Left lung (tissue), 10 donors: Measurements from ENCODE around the gene PARN. TPM values are rescaled to one million over a fixed set of nuclear protein-coding genes. Genes with fewer than 3 reads are reported as not detected.

Experiments used
- ATAC-seq: fragments of 200-7000 bp; cut with Tn5 transposase; one replicate; pipeline ENCODE4 v1.9.1; 2020; ENCODE audit warnings: moderate library complexity
- DNase-seq, 4 donors: peaks; one replicate each; pipeline ENCODE4 v3.0.0-alpha.2; 2013 to 2020
- H3K27ac ChIP-seq, 2 donors: fragments of 200-600 bp; sonication (generic) in 1 of 2; one replicate each; pipeline versions ENCODE4 v1.5.0 to v1.8.0; 2020 to 2021
- H3K27me3 ChIP-seq, 2 donors: fragments of 200-600 bp; sonication (generic) in 1 of 2; one replicate each; pipeline versions ENCODE4 v1.5.0 to v1.8.0; 2020 to 2021
- H3K36me3 ChIP-seq, 2 donors: fragments of 200-600 bp; sonication (generic) in 1 of 2; one replicate each; pipeline versions ENCODE4 v1.5.0 to v1.8.0; 2020 to 2021
- H3K4me1 ChIP-seq, 2 donors: fragments of 200-600 bp; one replicate each; pipeline ENCODE4 v1.8.0; 2021
- H3K4me3 ChIP-seq, 2 donors: fragments of 200-600 bp; sonication (generic) in 1 of 2; one replicate each; pipeline versions ENCODE4 v1.5.0 to v1.8.0; 2020 to 2021; ENCODE audit warnings: mild to moderate bottlenecking in 1 of 2
- H3K9me3 ChIP-seq, 2 donors: fragments of 200-600 bp; sonication (generic) in 1 of 2; one replicate each; pipeline versions ENCODE4 v1.5.0 to v1.8.0; 2020 to 2021
- intact Hi-C, 2 donors: fragments of 100-400 bp; cut with DNase I; formaldehyde crosslinking; loops; one replicate each; pipeline versions ENCODE4 v1.11.2 to v1.14.2; 2022
- polyA plus RNA-seq, 6 donors: library from polyadenylated mRNA; unstranded; fragments of 120-200 nt; gene quantifications; one replicate each; pipeline ENCODE4 v1.2.1, GENCODE V29; 2013; ENCODE audit not compliant: insufficient read length in 6 of 6
- total RNA-seq, 2 donors: library from RNA; stranded (reverse); fragmentation: NEBNext Ultra II Directional; extraction: Animal tissue kit (Norgen Biotek cat#: 25700); gene quantifications; one replicate each; pipeline ENCODE4 v1.2.1, GENCODE V29; 2021
- TF ChIP-seq, protein P1 (sequence below), 2 donors: fragments of 200-600 bp; sonication (generic) in 1 of 2; IDR thresholded peaks; one replicate each; pipeline versions ENCODE4 v1.5.0 to v1.8.0; 2021; ENCODE audit warnings: antibody characterized with exemption in 2 of 2
- donor health status: DM: no; HTN: yes; CAD: no.
- donor health status: DM: no; HTN: no; CAD: no.

Gene PARN
- total and polyA plus RNA-seq, 8 donors: 26.9 to 37.9 (median 27.7) TPM

DNA sequence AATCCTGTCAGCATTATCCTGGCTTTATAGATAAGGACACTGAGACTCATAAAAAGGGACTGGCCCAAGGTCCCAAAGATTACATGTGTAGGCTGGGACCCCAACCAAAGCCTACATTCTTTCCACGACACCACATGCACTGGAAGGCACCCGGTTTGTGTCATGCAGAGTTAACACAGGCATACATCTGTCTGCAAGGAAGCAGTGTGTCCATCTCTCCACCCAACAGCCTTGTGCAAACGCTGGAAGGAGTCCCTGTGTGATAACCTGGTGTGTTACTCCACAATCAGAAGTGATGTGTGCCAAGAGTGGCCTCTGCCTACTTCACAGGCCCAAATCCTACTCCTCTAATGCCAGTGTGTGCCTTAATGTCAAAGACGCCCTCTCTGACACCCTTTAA, 139.8 kb downstream of the PARN start:
- peaks cover 5 to 20% of the 10 kb centered on the region in 2 donors for H3K4me1 ChIP-seq
- H3K9me3 ChIP-seq: no peaks in the 10 kb centered on the region
- no peak for DNase-seq
- no peak overlapping the region for H3K27ac ChIP-seq
- no peak for ATAC-seq
- H3K4me3 ChIP-seq: no peak overlapping the region
- H3K36me3 ChIP-seq: no peaks in the 10 kb centered on the region
- TF ChIP-seq, protein P1, sequence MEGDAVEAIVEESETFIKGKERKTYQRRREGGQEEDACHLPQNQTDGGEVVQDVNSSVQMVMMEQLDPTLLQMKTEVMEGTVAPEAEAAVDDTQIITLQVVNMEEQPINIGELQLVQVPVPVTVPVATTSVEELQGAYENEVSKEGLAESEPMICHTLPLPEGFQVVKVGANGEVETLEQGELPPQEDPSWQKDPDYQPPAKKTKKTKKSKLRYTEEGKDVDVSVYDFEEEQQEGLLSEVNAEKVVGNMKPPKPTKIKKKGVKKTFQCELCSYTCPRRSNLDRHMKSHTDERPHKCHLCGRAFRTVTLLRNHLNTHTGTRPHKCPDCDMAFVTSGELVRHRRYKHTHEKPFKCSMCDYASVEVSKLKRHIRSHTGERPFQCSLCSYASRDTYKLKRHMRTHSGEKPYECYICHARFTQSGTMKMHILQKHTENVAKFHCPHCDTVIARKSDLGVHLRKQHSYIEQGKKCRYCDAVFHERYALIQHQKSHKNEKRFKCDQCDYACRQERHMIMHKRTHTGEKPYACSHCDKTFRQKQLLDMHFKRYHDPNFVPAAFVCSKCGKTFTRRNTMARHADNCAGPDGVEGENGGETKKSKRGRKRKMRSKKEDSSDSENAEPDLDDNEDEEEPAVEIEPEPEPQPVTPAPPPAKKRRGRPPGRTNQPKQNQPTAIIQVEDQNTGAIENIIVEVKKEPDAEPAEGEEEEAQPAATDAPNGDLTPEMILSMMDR (IDR thresholded peaks at IDR 0.05): no peak
- no peaks in the 10 kb centered on the region for H3K27me3 ChIP-seq
- intact Hi-C loops: no loop called here

DNA sequence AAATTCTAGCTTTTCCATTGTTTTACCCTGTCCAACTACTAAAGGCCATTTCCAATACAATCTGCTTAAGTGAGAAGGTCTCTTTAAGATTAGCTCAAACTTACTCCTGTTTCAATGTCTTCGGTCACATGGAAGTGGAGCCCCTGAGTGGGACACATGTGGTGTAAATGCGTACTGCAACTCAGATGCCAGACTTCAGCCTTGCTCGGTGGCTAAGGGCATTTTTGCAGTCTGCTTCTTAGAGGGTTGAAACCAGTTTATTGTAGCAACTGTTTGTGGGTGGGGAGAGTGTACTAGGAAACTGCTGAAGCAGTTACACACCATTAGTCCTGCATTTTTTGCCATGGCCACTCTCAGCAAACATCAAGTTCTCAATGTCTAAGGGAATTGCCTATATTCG, 140.6 kb downstream of the PARN start:
- Histone ChIP-seq H3K4me1 (peaks cover 5 to 20% of the 10 kb centered on the region in 2 donors), H3K36me3 (no peaks in the 10 kb centered on the region), H3K27ac (no peak overlapping the region), H3K4me3 (no peak overlapping the region), H3K9me3 (no peaks in the 10 kb centered on the region), H3K27me3 (no peaks in the 10 kb centered on the region)
- ATAC-seq (no peak), DNase-seq (no peak)
- TF ChIP-seq, protein P1 (IDR thresholded peaks at IDR 0.05): no peak
- intact Hi-C loops: no loop called here

DNA sequence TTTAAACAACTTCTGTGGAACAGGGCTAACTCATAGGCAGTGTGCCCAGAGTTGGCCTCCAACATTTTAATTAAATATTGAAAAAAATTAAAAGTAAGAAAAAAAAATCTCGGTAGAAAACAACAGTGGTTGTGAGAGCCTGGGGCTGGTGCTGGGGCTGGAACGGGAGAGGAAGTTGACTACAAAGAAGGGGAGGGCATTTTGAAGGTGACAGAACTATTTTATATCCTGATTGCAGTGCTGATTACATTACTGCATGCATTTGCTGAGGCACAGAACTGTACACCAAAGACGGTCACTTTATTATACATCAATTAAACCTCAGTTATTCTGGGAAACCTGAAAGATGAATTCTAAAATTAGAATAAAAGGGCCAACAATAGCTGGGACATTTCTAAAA, 142.5 kb downstream of the PARN start:
- DNase-seq (no peak), ATAC-seq (no peak)
- intact Hi-C loops: no loop called here
- Histone ChIP-seq H3K9me3 (no peaks in the 10 kb centered on the region), H3K36me3 (peaks cover 0 to 3% of the 10 kb centered on the region in 2 donors), H3K27ac (peak overlapping the region in 1 of 2 donors; percentile 51), H3K27me3 (no peaks in the 10 kb centered on the region), H3K4me1 (peaks cover 5 to 20% of the 10 kb centered on the region in 2 donors), H3K4me3 (no peak overlapping the region)
- TF ChIP-seq, protein P1 (IDR thresholded peaks at IDR 0.05): no peak

DNA sequence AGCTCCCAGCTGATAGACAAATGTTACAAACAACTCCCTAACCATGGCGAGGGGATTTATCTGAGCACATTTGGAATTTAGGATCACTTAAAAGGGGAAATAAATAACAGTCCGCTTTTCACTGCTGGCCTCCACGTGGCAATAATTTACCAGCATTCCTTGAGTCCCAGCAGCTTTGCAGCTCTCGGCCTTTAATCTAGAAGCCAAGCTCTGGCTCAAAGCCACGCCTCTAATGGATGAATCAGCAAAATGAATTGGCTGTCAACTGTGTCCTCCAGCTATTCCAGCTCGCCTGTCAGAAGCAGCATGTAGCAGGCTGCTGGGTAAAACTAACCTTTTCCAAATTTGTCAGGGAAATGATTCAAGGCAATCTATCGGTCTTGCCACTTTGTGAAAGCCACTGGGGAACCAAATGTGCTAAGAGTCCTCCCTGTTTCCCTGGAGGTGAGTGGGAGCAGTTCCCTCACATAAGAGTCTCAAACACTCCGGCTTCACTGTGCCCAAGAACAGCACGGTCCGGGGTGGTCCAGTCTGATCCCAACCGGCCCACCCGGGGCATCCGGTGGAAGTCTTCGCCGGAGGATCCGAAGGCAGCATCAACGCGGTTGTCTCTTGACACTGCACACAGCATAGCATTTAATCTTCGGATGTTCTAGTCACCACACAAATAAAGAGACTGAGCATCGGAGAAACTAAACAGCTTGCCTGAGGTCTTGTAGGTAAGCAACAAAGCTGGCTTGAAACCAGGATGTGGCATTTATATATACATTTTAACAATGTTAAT, 143.3 kb downstream of the PARN start:
- DNase-seq (peak in 3 of 4 donors; percentile 70 to 81 (median 78)), ATAC-seq (peak; percentile 93)
- Histone ChIP-seq H3K27me3 (no peaks in the 10 kb centered on the region), H3K9me3 (no peaks in the 10 kb centered on the region), H3K4me3 (peak overlapping the region in 1 of 2 donors; percentile 4), H3K27ac (peak overlapping the region; percentile 15 to 51), H3K4me1 (peaks cover 5 to 20% of the 10 kb centered on the region in 2 donors), H3K36me3 (peaks cover 0 to 12% of the 10 kb centered on the region in 2 donors)
- intact Hi-C loops: no loop called here
- TF ChIP-seq, protein P1 (IDR thresholded peaks at IDR 0.05): no peak

DNA sequence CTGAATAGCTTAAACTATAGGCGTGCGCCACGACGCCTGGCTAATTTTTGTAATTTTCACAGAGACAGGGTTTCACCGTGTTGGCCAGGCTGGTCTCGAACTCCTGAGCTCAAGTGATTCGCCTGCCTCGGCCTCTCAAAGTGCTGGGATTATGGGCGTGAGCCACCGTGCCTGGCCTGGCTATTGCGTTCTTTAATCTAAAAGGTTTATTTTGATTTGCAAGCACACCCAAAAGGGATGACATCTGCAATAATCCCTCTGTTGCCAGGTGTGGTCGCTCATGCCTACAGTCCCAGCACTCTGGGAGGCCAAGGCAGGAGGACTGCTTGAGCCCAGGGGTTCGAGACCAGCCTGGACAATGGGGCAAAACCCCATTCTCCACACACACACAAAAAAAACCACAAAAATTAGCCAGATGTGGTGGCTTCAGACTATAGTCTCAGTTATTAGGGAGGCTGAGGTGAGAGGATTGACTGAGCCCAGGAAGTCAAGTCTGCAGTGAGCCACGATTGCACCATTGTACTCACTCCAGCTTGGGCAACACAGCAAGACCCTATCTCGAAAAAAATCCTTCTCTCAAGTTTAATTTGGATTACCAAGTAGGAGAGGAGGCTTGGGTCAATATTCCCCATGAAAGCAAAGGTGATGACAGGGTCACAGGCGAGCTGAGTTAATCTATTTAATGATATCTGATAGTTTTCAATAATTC, 144.1 kb downstream of the PARN start:
- Histone ChIP-seq H3K4me3 (no peak overlapping the region), H3K9me3 (no peaks in the 10 kb centered on the region), H3K36me3 (peaks cover 0 to 19% of the 10 kb centered on the region in 2 donors), H3K27ac (peak overlapping the region; percentile 15 to 51), H3K4me1 (peaks cover 5 to 20% of the 10 kb centered on the region in 2 donors), H3K27me3 (no peaks in the 10 kb centered on the region)
- ATAC-seq (peak; percentile 5), DNase-seq (no peak)
- TF ChIP-seq, protein P1 (IDR thresholded peaks at IDR 0.05): no peak
- intact Hi-C loops: no loop called here
